ENCODE results near the gene SLIT2. TPM values are rescaled to one million over a fixed set of nuclear protein-coding genes. Genes with fewer than 3 reads are reported as not detected.
A peak's percentile ranks its signal among the peaks of the same experiment; 100 is the strongest.

The SLIT2 gene
- total RNA-seq, 1 experiment from 2014 or later: 1.9 TPM

GRCh38 chr4:20256381-20256881 is 4.7 kb downstream of the SLIT2 start:
- no peak for DNase-seq
- peak overlapping the region; percentile 53 for H3K4me3 ChIP-seq

DNA sequence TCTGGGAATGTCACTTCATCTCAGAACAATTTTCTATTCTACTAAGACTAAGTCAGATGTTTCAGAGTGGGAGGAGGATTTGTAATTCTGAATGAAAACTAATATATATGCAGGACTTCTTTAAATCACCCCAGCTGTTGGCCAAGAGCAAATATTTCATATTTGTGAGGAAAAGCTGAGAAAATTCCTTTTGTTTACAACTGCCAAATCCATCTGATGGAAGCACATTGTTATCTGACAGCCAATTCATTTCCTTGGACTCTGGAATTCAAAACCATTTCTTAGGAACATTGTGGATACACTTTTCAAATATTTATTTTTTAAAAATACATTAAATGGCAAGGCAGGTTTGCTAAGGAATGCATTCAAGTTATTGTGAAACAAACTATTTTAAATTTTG is 8.0 kb downstream of the SLIT2 start:
- no peak for DNase-seq
- no peak overlapping the region for H3K4me3 ChIP-seq
- H3K27me3 ChIP-seq: no peaks in the 10 kb centered on the region
- H3K36me3 ChIP-seq: no peaks in the 10 kb centered on the region
- H3K9me3 ChIP-seq: no peaks in the 10 kb centered on the region

More at GRCh38 chr4:20256381-20256881, 4.7 kb downstream of the SLIT2 start:
- Histone ChIP-seq H3K27me3 (no peaks in the 10 kb centered on the region), H3K36me3 (no peaks in the 10 kb centered on the region), H3K9me3 (no peaks in the 10 kb centered on the region)

DNA sequence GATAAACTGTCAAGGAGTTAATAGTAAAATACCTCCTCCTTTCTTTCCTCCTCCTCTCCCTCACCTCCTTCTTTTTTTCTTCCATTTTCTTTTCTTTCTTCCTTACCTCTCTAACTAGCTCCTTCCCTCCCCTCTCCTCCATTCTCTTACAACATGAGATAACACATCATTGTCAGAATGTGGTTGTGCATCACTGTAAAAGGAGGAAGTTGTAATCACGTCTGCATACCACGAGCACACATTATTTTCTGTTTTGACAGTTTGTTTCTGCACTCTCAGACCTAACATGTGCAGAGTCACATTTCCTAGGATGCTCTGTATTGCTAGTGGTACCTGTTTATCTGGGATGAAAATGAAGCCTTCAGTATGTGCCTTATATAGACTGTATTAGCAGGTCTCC is 9.1 kb downstream of the SLIT2 start:
- Histone ChIP-seq H3K36me3 (no peaks in the 10 kb centered on the region), H3K27me3 (no peaks in the 10 kb centered on the region), H3K4me3 (no peak overlapping the region), H3K9me3 (no peaks in the 10 kb centered on the region)
- DNase-seq: no peak

GRCh38 chr4:20262221-20262620 is 10.5 kb downstream of the SLIT2 start:
- H3K36me3 ChIP-seq: no peaks in the 10 kb centered on the region
- no peak overlapping the region for H3K4me3 ChIP-seq
- H3K9me3 ChIP-seq: no peaks in the 10 kb centered on the region
- DNase-seq: no peak
- H3K27me3 ChIP-seq: no peaks in the 10 kb centered on the region

GRCh38 chr4:20264688-20265087 is 13.0 kb downstream of the SLIT2 start:
- no peak for DNase-seq
- H3K4me3 ChIP-seq: no peak overlapping the region
- H3K36me3 ChIP-seq: no peaks in the 10 kb centered on the region
- no peaks in the 10 kb centered on the region for H3K9me3 ChIP-seq
- no peaks in the 10 kb centered on the region for H3K27me3 ChIP-seq

- H3K27me3 ChIP-seq: no peaks in the 10 kb centered on the region
- no peak for DNase-seq
- no peaks in the 10 kb centered on the region for H3K36me3 ChIP-seq
- no peaks in the 10 kb centered on the region for H3K9me3 ChIP-seq
- no peak overlapping the region for H3K4me3 ChIP-seq
These were observed 14.0 kb downstream of the SLIT2 start for GRCh38 chr4:20265726-20266125.

DNA sequence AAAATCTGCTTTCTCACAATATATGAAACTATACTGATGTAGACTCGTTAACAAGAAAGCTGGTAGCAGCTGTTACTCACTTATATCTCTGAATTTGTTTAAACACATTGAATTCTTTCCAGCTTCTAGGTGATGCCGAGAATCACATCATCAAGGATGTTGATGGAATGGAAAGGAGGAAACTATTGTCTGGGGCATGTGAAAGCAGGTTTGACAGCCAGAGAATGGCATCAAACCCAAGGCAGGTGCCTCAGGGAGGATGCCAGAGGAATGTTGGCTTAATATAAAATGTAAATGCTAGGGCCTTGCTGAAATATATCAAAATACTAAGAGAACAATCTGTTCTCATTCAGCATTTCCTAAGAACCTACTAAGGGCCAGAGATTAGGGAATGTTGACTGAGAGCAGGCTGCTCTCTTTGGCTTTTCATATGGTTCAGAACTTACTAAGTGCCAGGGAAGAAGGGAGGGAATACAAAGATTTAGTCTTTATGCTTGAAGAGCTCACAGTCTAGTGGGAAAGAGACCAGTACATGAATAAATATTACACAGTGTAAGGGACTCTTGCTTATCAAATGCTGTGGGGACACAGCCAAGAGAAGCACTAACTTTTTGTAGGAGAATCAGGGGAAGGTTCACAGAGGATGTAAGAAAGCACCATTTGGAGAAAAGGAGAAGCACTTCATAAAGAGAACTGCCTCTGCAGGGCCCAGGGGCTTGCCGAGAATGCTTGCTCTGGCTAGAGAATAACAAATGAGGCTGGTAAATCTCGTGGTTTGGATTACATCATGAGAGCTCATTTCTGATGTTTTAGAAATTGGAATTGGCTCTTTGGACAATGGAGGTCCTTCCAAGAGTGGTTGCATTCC is 14.7 kb downstream of the SLIT2 start:
- Histone ChIP-seq H3K36me3 (no peaks in the 10 kb centered on the region), H3K4me3 (no peak overlapping the region), H3K9me3 (no peaks in the 10 kb centered on the region), H3K27me3 (no peaks in the 10 kb centered on the region)
- no peak for DNase-seq

- DNase-seq: no peak
- no peak overlapping the region for H3K4me3 ChIP-seq
- no peaks in the 10 kb centered on the region for H3K27me3 ChIP-seq
- H3K9me3 ChIP-seq: no peaks in the 10 kb centered on the region
- no peaks in the 10 kb centered on the region for H3K36me3 ChIP-seq
These were observed 16.3 kb downstream of the SLIT2 start for GRCh38 chr4:20268028-20268427.

- DNase-seq: no peak
- H3K4me3 ChIP-seq: no peak overlapping the region
- no peaks in the 10 kb centered on the region for H3K36me3 ChIP-seq
- H3K9me3 ChIP-seq: no peaks in the 10 kb centered on the region
- H3K27me3 ChIP-seq: no peaks in the 10 kb centered on the region
These were observed 17.6 kb downstream of the SLIT2 start for GRCh38 chr4:20269320-20269719.

DNA sequence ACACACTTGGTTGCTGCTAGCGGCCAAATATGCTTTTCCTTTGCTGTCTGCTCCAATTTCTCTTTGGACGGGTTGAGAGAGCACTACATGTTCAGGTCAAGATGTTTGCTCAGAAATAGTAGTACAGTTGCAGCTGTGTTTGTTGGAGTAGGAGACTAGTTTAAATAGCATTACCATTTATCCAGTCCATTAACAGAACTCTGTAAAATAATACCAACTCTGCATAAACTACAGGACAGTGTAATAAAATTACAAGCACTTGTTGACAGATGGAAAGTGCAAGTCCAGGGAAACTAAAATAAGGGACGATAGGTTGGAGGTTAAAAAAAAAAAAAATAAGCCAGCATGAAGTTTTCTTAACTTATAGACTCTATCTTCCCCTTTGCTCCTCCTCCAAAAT is 20.2 kb downstream of the SLIT2 start:
- no peaks in the 10 kb centered on the region for H3K36me3 ChIP-seq
- no peaks in the 10 kb centered on the region for H3K9me3 ChIP-seq
- DNase-seq: no peak
- H3K27me3 ChIP-seq: no peaks in the 10 kb centered on the region
- no peak overlapping the region for H3K4me3 ChIP-seq

GRCh38 chr4:20272411-20272872 is 20.7 kb downstream of the SLIT2 start:
- Histone ChIP-seq H3K27me3 (no peaks in the 10 kb centered on the region), H3K4me3 (no peak overlapping the region), H3K9me3 (no peaks in the 10 kb centered on the region), H3K36me3 (no peaks in the 10 kb centered on the region)
- no peak for DNase-seq

- Histone ChIP-seq H3K9me3 (no peaks in the 10 kb centered on the region), H3K36me3 (no peaks in the 10 kb centered on the region), H3K27me3 (no peaks in the 10 kb centered on the region), H3K4me3 (no peak overlapping the region)
- DNase-seq: no peak
These were observed 22.1 kb downstream of the SLIT2 start for GRCh38 chr4:20273793-20274192.

GRCh38 chr4:20276848-20277247 is 25.1 kb downstream of the SLIT2 start:
- Histone ChIP-seq H3K36me3 (no peaks in the 10 kb centered on the region), H3K27me3 (no peaks in the 10 kb centered on the region), H3K9me3 (no peaks in the 10 kb centered on the region), H3K4me3 (no peak overlapping the region)
- no peak for DNase-seq

GRCh38 chr4:20278195-20278594 is 26.5 kb downstream of the SLIT2 start:
- no peak overlapping the region for H3K4me3 ChIP-seq
- H3K9me3 ChIP-seq: no peaks in the 10 kb centered on the region
- no peaks in the 10 kb centered on the region for H3K27me3 ChIP-seq
- no peak for DNase-seq
- no peaks in the 10 kb centered on the region for H3K36me3 ChIP-seq

GRCh38 chr4:20279381-20279780 is 27.7 kb downstream of the SLIT2 start:
- Histone ChIP-seq H3K9me3 (no peaks in the 10 kb centered on the region), H3K27me3 (no peaks in the 10 kb centered on the region), H3K4me3 (no peak overlapping the region), H3K36me3 (no peaks in the 10 kb centered on the region)
- DNase-seq: no peak

DNA sequence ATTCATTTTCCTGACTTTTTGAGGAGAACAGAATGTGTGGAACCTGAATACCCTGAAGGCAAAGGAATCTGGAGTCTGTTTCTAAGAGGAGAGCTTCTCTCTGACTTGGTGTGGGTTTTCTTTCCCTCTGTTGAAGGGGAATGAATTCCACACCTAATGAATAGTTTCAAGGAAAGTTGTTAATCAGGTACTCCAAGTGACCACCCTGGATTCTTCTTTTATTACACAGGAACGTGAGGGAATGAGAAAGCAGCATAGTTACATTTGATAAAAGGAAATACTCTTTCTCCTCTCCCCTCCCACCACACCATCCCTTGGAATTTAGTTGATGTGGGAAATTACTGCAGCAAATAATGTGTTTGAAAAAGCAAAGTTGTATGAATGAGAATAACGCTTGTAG is 29.7 kb downstream of the SLIT2 start:
- Histone ChIP-seq H3K9me3 (no peaks in the 10 kb centered on the region), H3K4me3 (no peak overlapping the region), H3K36me3 (no peaks in the 10 kb centered on the region), H3K27me3 (no peaks in the 10 kb centered on the region)
- no peak for DNase-seq

DNA sequence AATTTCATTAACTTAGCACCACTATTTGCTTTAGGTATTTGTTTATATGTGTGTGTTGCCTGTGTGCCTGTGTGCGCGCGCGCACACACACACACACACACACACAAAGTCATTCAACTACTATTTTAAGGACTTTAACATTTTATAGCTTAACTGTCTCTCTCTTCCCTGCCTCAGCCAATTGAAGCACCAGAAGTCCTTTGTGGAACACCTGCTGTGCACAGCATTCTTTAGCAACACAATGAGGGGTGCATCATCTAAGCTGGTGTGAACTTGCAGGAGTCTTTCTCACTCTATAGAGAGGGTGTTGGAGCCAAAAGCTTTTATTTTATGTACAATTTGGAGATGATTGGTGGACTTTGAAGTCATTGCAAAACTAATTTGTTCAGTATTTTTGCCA is 31.3 kb downstream of the SLIT2 start:
- no peaks in the 10 kb centered on the region for H3K36me3 ChIP-seq
- DNase-seq: no peak
- H3K27me3 ChIP-seq: no peaks in the 10 kb centered on the region
- no peaks in the 10 kb centered on the region for H3K9me3 ChIP-seq
- no peak overlapping the region for H3K4me3 ChIP-seq

GRCh38 chr4:20284990-20285389 is 33.3 kb downstream of the SLIT2 start:
- H3K27me3 ChIP-seq: no peaks in the 10 kb centered on the region
- no peaks in the 10 kb centered on the region for H3K36me3 ChIP-seq
- H3K9me3 ChIP-seq: no peaks in the 10 kb centered on the region
- DNase-seq: no peak
- no peak overlapping the region for H3K4me3 ChIP-seq

Data from MG63 (cell line).